Esophagus squamous epithelium (tissue), 5 donors: ENCODE data around the gene STEAP1B. TPM values are rescaled to one million over a fixed set of nuclear protein-coding genes. Genes with fewer than 3 reads are reported as not detected.

ENCODE experiments used
- DNase-seq: peaks from one replicate; lab custom pipeline; 2025; lab: John Stamatoyannopoulos, UW
- H3K27ac ChIP-seq, 4 donors: fragments of 200-600 bp; sonication (generic); one replicate each; pipeline ENCODE4 v1.5.1; 2016 to 2019; ENCODE audit warnings: mild to moderate bottlenecking in 1 of 4
- H3K27me3 ChIP-seq, 4 donors: fragments of 200-600 bp; sonication (generic); 1 replicate in 3 of 4; 2 replicates in 1 of 4; pipeline versions ENCODE4 v1.5.1 to v1.6.0; 2017 to 2021; ENCODE audit warnings: antibody characterized with exemption in 1 of 4
- H3K36me3 ChIP-seq, 3 donors: fragments of 200-600 bp; sonication (generic); one replicate each; pipeline ENCODE4 v1.5.1; 2016 to 2019
- H3K4me1 ChIP-seq, 3 donors: fragments of 200-600 bp; sonication (generic); one replicate each; pipeline ENCODE4 v1.5.1; 2017 to 2019
- H3K4me3 ChIP-seq, 4 donors: fragments of 200-600 bp; sonication (generic); 1 replicate in 3 of 4; 2 replicates in 1 of 4; pipeline ENCODE4 v1.5.1; 2016 to 2019; ENCODE audit warnings: mild to moderate bottlenecking in 2 of 4, moderate library complexity in 1 of 4
- H3K9me3 ChIP-seq, 3 donors: fragments of 200-600 bp; sonication (generic); one replicate each; pipeline ENCODE4 v1.5.1; 2016 to 2019
- POLR2A ChIP-seq, 4 donors: fragments of 450-650 bp; IDR thresholded peaks; one replicate each; pipeline ENCODE4 v1.6.1; 2017; ENCODE audit warnings: antibody characterized with exemption in 4 of 4, mild to moderate bottlenecking in 4 of 4, moderate library complexity in 3 of 4
- WGBS, 2 donors: methylation state at CpG; one replicate each; pipeline ENCODE4 v1.1.5; 2018; 5-methylcytosine and 5-hydroxymethylcytosine counted together
- intact Hi-C: fragments of 100-400 bp; cut with DNase I; formaldehyde crosslinking; loops from one replicate; pipeline ENCODE4 v1.15.0; 2022
- total RNA-seq, 4 donors: library from RNA; depleted of rRNA; stranded (reverse); fragments of >200 nt; gene quantifications; one replicate each; pipeline ENCODE4 v1.1.0, GENCODE V29; 2016
- TF ChIP-seq, protein P1 (sequence below), 6 experiments: fragments of 450-650 bp in 4 of 6; fragments of 200-600 bp in 2 of 6; sonication (generic) in 2 of 6; IDR thresholded peaks; one replicate each; pipeline ENCODE4 v1.5.1; 2016 to 2019; ENCODE audit warnings: antibody characterized with exemption in 6 of 6, mild to moderate bottlenecking in 4 of 6, moderate library complexity in 4 of 6
- donor health status: DM: yes; HTN: yes; CAD: no.

STEAP1B gene
- total RNA-seq, 4 donors from 2014 or later: 0.29 to 13.1 (median 0.69) TPM

DNA sequence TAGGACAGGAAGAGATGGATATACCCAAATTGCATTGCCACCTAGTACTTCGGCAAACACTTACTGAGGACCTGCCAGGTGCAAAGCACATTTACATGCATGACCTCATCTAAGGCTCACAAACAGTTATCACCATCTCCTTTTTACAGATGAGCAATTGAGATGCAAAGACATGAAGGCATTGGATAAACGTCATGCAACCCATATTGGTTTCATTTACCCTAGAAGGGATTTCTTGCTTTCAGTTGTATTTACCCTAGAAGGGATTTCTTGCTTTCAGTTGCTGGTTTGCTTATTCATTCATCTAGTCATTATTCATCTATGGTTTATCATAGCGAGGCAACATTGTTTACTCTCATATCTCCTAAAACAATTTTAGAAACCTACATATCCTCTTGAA, 52.2 kb downstream of the STEAP1B start:
- H3K27me3 ChIP-seq: no peaks in the 10 kb centered on the region
- peaks cover 29 to 49% (median 36%) of the 10 kb centered on the region in 3 donors for H3K4me1 ChIP-seq
- no peak overlapping the region for H3K27ac ChIP-seq
- H3K9me3 ChIP-seq: no peaks in the 10 kb centered on the region
- no peak for DNase-seq
- H3K4me3 ChIP-seq: no peak overlapping the region
- no peaks in the 10 kb centered on the region for H3K36me3 ChIP-seq
- TF ChIP-seq, protein P1, sequence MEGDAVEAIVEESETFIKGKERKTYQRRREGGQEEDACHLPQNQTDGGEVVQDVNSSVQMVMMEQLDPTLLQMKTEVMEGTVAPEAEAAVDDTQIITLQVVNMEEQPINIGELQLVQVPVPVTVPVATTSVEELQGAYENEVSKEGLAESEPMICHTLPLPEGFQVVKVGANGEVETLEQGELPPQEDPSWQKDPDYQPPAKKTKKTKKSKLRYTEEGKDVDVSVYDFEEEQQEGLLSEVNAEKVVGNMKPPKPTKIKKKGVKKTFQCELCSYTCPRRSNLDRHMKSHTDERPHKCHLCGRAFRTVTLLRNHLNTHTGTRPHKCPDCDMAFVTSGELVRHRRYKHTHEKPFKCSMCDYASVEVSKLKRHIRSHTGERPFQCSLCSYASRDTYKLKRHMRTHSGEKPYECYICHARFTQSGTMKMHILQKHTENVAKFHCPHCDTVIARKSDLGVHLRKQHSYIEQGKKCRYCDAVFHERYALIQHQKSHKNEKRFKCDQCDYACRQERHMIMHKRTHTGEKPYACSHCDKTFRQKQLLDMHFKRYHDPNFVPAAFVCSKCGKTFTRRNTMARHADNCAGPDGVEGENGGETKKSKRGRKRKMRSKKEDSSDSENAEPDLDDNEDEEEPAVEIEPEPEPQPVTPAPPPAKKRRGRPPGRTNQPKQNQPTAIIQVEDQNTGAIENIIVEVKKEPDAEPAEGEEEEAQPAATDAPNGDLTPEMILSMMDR (IDR thresholded peaks at IDR 0.05): no peak
- TF ChIP-seq POLR2A (IDR thresholded peaks at IDR 0.05): no peak
- intact Hi-C loops: no loop called here
- WGBS, 2 donors: 74 to 87% methylated on average over 3 of the region's 3 CpGs

DNA sequence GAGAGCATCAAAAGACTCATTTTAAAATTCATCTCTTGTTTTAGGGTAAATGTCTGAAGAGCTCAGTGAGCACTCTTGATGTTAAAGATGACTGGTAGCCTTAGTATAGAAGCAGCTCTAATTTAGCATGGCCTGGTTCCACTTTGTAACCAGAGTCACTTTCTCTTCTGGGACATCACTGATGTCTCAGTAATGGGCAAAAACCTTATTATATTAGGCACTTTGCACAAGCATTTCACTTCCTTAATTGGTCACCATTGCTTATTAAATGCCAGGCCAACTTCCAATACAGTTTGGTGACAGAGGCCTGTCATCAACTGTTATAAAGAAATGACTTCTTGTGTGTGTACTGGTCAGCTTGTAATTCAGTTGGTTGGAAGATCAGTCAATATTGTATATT, 53.0 kb downstream of the STEAP1B start:
- DNase-seq: no peak
- intact Hi-C loops: no loop called here
- TF ChIP-seq POLR2A (IDR thresholded peaks at IDR 0.05): no peak
- TF ChIP-seq, protein P1 (IDR thresholded peaks at IDR 0.05): no peak
- Histone ChIP-seq H3K27me3 (no peaks in the 10 kb centered on the region), H3K4me1 (peaks cover 24 to 42% (median 31%) of the 10 kb centered on the region in 3 donors), H3K9me3 (no peaks in the 10 kb centered on the region), H3K36me3 (no peaks in the 10 kb centered on the region), H3K27ac (no peak overlapping the region), H3K4me3 (no peak overlapping the region)

DNA sequence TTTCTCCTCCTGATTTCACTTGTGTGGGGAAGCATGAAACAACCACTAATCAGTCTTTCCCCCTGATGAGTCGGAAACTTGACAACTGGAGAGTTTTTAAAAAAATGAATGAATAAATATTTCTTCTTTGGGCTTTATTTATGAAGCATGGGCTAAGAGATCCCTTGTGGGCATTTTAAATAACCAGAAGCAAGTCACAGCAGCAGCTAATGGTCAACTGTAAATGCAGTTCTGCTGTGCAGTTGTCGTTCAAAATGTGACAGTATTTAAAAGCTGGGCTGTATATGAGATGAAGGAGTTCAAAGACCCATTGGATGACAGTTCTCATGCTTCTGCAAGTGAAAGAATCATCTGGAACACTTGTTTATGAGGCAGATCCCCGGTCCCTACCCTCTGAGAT, 54.1 kb downstream of the STEAP1B start:
- DNase-seq: no peak
- Histone ChIP-seq H3K27me3 (no peaks in the 10 kb centered on the region), H3K9me3 (no peaks in the 10 kb centered on the region), H3K27ac (peak overlapping the region; percentile 68 to 77 (median 72)), H3K36me3 (no peaks in the 10 kb centered on the region), H3K4me3 (no peak overlapping the region), H3K4me1 (peaks cover 24 to 39% (median 31%) of the 10 kb centered on the region in 3 donors)
- intact Hi-C loops: no loop called here
- TF ChIP-seq, protein P1 (IDR thresholded peaks at IDR 0.05): no peak
- no peak for TF ChIP-seq POLR2A (IDR thresholded peaks at IDR 0.05)
- WGBS, 2 donors: 35 to 40% methylated on average over 3 of the region's 3 CpGs

DNA sequence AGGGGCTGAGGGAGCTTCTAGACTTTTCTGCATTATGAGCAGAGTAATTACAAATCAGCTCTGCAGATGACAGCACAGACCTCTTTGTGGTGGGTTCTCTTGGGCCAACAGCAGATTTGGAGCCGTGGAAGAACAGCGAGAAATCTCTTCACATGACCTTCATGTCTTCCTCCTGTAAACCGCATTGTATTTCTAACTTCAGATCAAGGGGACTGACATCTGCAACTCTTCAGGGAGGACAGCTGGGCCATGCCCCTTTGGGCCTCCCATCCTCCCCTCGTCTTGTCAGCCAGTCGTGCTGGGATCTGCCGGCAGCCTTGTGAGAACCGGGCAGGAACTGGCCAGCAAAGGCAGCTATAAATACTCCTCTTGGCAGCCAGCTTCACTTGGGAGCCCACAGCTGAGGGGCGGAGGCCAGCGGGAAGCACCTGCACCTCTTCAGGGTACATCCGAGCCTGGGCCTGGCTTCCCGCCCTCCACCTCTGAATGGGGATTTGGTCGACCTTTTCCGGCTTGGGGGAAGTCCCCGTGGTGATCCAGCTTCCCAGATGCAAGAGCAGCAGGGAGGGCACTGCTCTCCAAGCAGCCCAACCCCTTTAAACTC, 54.7 kb downstream of the STEAP1B start:
- DNase-seq: peak; percentile 18
- Histone ChIP-seq H3K9me3 (no peaks in the 10 kb centered on the region), H3K27ac (peak overlapping the region; percentile 68 to 77 (median 72)), H3K27me3 (no peaks in the 10 kb centered on the region), H3K4me3 (peak overlapping the region in 1 of 4 donors; percentile 19), H3K36me3 (no peaks in the 10 kb centered on the region), H3K4me1 (peaks cover 24 to 39% (median 31%) of the 10 kb centered on the region in 3 donors)
- TF ChIP-seq, protein P1 (IDR thresholded peaks at IDR 0.05): no peak
- no peak for TF ChIP-seq POLR2A (IDR thresholded peaks at IDR 0.05)
- WGBS, 2 donors: 10 to 13% methylated on average over 10 to 13 of the region's 14 CpGs
- intact Hi-C loops: no loop called here

DNA sequence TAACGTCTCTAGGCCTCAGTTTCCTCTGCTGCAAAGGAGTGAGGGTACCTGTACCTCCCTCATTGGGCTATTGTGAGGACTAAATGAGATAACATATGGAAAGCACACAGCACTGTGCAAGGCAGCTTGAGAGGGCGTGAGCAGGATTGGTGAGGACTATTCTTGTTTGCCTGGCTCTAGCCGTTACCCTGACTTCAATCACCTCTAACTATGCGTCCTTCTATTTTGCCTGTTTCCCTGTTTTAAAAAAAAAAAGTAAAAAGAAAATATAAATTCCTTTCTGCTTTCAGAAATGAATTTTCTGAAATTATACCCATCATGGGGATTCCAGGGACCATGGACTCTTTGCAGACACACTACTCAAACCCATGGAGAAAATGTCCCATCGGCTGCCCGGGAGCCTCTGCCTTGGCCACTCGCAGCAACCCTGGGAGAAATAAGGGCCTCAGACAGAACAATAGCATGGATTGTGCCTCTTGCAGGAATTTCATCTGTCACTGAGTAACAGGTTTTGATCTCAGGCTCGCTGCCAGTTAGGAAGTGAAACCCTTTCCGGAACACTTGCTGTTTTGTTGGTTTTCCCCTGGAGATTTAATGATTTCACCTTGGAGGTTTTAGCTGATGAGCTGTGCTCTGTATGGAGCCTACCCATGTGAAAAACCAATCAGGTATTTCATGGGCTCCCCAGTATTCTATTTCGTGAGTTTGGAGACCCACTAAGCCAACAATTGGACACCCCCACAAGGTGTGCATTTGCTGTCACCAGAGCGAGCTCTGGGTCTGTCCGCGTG, 55.6 kb downstream of the STEAP1B start:
- intact Hi-C loops: no loop called here
- H3K27ac ChIP-seq: peak overlapping the region; percentile 68 to 77 (median 72)
- peaks cover 24 to 39% (median 31%) of the 10 kb centered on the region in 3 donors for H3K4me1 ChIP-seq
- 48 to 59% methylated on average over 11 to 13 of the region's 13 CpGs for WGBS, 2 donors
- no peaks in the 10 kb centered on the region for H3K27me3 ChIP-seq
- H3K4me3 ChIP-seq: no peak overlapping the region
- no peaks in the 10 kb centered on the region for H3K36me3 ChIP-seq
- TF ChIP-seq POLR2A (IDR thresholded peaks at IDR 0.05): no peak
- TF ChIP-seq, protein P1 (IDR thresholded peaks at IDR 0.05): no peak
- DNase-seq: no peak
- no peaks in the 10 kb centered on the region for H3K9me3 ChIP-seq
